ENCODE measurements around the gene OGFR. TPM values are rescaled to one million over a fixed set of nuclear protein-coding genes. Genes with fewer than 3 reads are reported as not detected.

Gene OGFR
- total and polyA plus RNA-seq, 2 experiments from 2014 or later: 9.6 to 50.6 TPM

GRCh38 chr20:62755817-62756724 lies 48.6 kb upstream of the OGFR start (continued):
- TF ChIP-seq EZH2phosphoT487 (IDR thresholded peaks at IDR 0.05; ENCODE audit: unreplicated experiment) (no peak), POLR2AphosphoS5 (IDR thresholded peaks at IDR 0.05; ENCODE audit: low read depth) (no peak), CREB1 (CRISPR knock-in tag; IDR thresholded peaks at IDR 0.05; ENCODE audit: low read depth) (no peak), CTCF (conservative IDR thresholded peaks at IDR 0.05; ENCODE audit: low read depth in 2 of 2) (no peak)

- Mint-ChIP-seq H3K27ac (no peak overlapping the region), H3K27me3 (ENCODE audit: insufficient read depth, low read depth, poor library complexity) (peaks cover 6% of the 10 kb centered on the region), H3K4me3 (no peak overlapping the region), H3K36me3 (ENCODE audit: low read depth) (no peaks in the 10 kb centered on the region), H3K9me3 (no peaks in the 10 kb centered on the region), H3K4me1 (no peaks in the 10 kb centered on the region; the same call in none of the 3 replicates)
- Histone ChIP-seq H4K20me1 (replicated peaks; ENCODE audit: insufficient read depth) (no peaks in the 10 kb centered on the region), H3K27me3 (ENCODE audit: insufficient read depth) (no peaks in the 10 kb centered on the region), H3K4me3 (no peak overlapping the region), H3K79me2 (replicated peaks; ENCODE audit: insufficient read depth) (no peaks in the 10 kb centered on the region), H2AFZ (no peak overlapping the region), H3F3A (replicated peaks; ENCODE audit: low read depth) (no peaks in the 10 kb centered on the region), H3K27ac (ENCODE audit: low read depth) (no peak overlapping the region), H3K36me3 (ENCODE audit: insufficient read depth) (no peaks in the 10 kb centered on the region), H3K4me2 (no peak overlapping the region), H3K9me2 (ENCODE audit: insufficient read depth) (no peaks in the 10 kb centered on the region), H3K4me1 (ENCODE audit: insufficient read depth) (no peaks in the 10 kb centered on the region)
- DNase-seq (ENCODE audit: low spot score) (no peak), ATAC-seq (no peak)
- TF ChIP-seq JUNB (IDR thresholded peaks at IDR 0.05; ENCODE audit: unreplicated experiment) (no peak), CREB1 (CRISPR knock-in tag; IDR thresholded peaks at IDR 0.05; ENCODE audit: low read depth) (no peak), STAT1 (IDR thresholded peaks at IDR 0.05; ENCODE audit: unreplicated experiment) (no peak), ETS1 (IDR thresholded peaks at IDR 0.05) (no peak), POLR2AphosphoS5 (IDR thresholded peaks at IDR 0.05; ENCODE audit: low read depth) (no peak), REST (IDR thresholded peaks at IDR 0.05; ENCODE audit: unreplicated experiment) (no peak), EZH2phosphoT487 (IDR thresholded peaks at IDR 0.05; ENCODE audit: unreplicated experiment) (no peak), CTCF (conservative IDR thresholded peaks at IDR 0.05; ENCODE audit: low read depth in 2 of 2) (no peak), EZH2 (IDR thresholded peaks at IDR 0.05; ENCODE audit: low read depth, unreplicated experiment) (no peak), NANOG (IDR thresholded peaks at IDR 0.05; ENCODE audit: borderline replicate concordance) (no peak), ZNF331 (CRISPR knock-in tag; IDR thresholded peaks at IDR 0.05; ENCODE audit: low read depth) (no peak), ZNF114 (CRISPR knock-in tag; IDR thresholded peaks at IDR 0.05) (no peak)
Observed at GRCh38 chr20:62758226-62758912, 46.3 kb upstream of the OGFR start.

All from GM23338 (cell line).